Kidney epithelial cell (primary cell): ENCODE results near the gene SNAP91. TPM values are rescaled to one million over a fixed set of nuclear protein-coding genes. Genes with fewer than 3 reads are reported as not detected.

Source experiments
- DNase-seq: peaks from one replicate; pipeline ENCODE4 v3.0.0-alpha.2; 2010; ENCODE audit warnings: low read depth
- H3K27me3 ChIP-seq: 2 replicates; pipeline ENCODE4 v1.6.0; 2011; ENCODE audit warnings: low read length; ENCODE audit not compliant: control insufficient read depth, insufficient read depth
- H3K36me3 ChIP-seq: 2 replicates; pipeline ENCODE4 v1.5.1; 2011; ENCODE audit warnings: low read length; ENCODE audit not compliant: control insufficient read depth, insufficient read depth
- H3K4me3 ChIP-seq: 2 replicates; pipeline ENCODE4 v1.5.1; 2011; ENCODE audit warnings: low read depth, mild to moderate bottlenecking, control low read depth, low read length
- CTCF ChIP-seq: IDR thresholded peaks from 2 replicates; pipeline ENCODE4 v1.5.1; 2011; ENCODE audit warnings: mild to moderate bottlenecking, moderate library complexity, low read length, control low read depth, inconsistent platforms; ENCODE audit not compliant: insufficient read depth, poor library complexity, severe bottlenecking
- total RNA-seq: library from RNA; depleted of rRNA; stranded (reverse); fragments of >200 nt; gene quantifications from 2 replicates; pipeline ENCODE4 v1.2.3, GENCODE V29; 2015

The SNAP91 gene
- total RNA-seq, 1 donor from 2014 or later, result 0.13 TPM

DNA sequence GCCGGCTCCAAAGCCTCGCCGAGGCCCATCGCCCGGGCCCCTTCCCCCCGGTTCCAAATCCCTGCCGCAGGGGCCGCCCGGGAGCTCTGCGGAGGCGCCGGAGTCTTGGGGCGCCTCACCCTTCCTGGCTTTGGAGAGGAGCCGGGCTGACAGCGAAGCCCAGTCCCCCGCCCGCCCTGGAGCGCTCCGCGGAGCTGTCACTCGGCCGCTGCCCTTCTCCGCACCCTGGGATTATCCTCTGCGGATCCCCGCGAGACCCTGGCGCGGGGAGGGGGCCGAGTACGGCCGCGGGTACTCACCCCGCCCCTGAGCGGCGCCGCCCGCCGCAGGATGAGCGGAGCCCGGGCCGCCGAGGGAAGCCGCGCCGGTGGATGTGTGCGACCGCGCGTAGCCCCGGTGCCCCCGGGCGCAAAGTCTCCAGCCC, 343 bp downstream of the SNAP91 start:
- H3K27me3 ChIP-seq, result peaks cover 34% of the 10 kb centered on the region
- H3K36me3 ChIP-seq, result no peaks in the 10 kb centered on the region
- peak overlapping the region; percentile 45 for H3K4me3 ChIP-seq
- no peak for TF ChIP-seq CTCF
- no peak for DNase-seq

GRCh38 chr6:83707829-83708545, 914 bp downstream of the SNAP91 start:
- Histone ChIP-seq H3K36me3 (no peaks in the 10 kb centered on the region), H3K4me3 (peak overlapping the region; percentile 45)

GRCh38 chr6:83702749-83703148, 6.2 kb downstream of the SNAP91 start:
- H3K4me3 ChIP-seq, result no peak overlapping the region
- DNase-seq, result no peak
- H3K27me3 ChIP-seq, result peaks cover 12% of the 10 kb centered on the region
- H3K36me3 ChIP-seq, result no peaks in the 10 kb centered on the region
- TF ChIP-seq CTCF, result no peak

More at GRCh38 chr6:83707829-83708545, 914 bp downstream of the SNAP91 start:
- peaks cover 34% of the 10 kb centered on the region for H3K27me3 ChIP-seq
- DNase-seq, result no peak
- TF ChIP-seq CTCF, result no peak

GRCh38 chr6:83702077-83702476, 6.8 kb downstream of the SNAP91 start:
- H3K4me3 ChIP-seq, result no peak overlapping the region
- no peaks in the 10 kb centered on the region for H3K36me3 ChIP-seq
- H3K27me3 ChIP-seq, result peaks cover 7% of the 10 kb centered on the region

GRCh38 chr6:83696674-83697073, 12.2 kb downstream of the SNAP91 start:
- no peak for DNase-seq
- no peak overlapping the region for H3K4me3 ChIP-seq

More at GRCh38 chr6:83702077-83702476, 6.8 kb downstream of the SNAP91 start:
- DNase-seq, result no peak
- no peak for TF ChIP-seq CTCF

More at GRCh38 chr6:83696674-83697073, 12.2 kb downstream of the SNAP91 start:
- Histone ChIP-seq H3K27me3 (no peaks in the 10 kb centered on the region), H3K36me3 (no peaks in the 10 kb centered on the region)
- no peak for TF ChIP-seq CTCF
